T follicular helper cell (primary cell): Measurements from ENCODE around the gene CD24.
"Not testable (repeated sequence)": the region's sequence is repeated elsewhere in the genome, so short reads cannot be mapped to it uniquely, and the experiment has no call there.

Experiments
- DNase-seq: peaks from one replicate; pipeline ENCODE4 v3.0.0-alpha.2; 2020; ENCODE audit warnings: low read depth
- total RNA-seq, 2 experiments: gene quantifications; one replicate each; lab custom pipeline; 2026; lab: John Stamatoyannopoulos, UW

Gene CD24
- 0 to 0.06 reads per million in 2 experiments for total RNA-seq

GRCh38 chr6:106974336-106974998, at the start of gene CD24:
CD24 (minus strand) TSS chr6:106974729; CDS start chr6:106974646, 83 bp downstream.
- no peak for DNase-seq

- no peak for DNase-seq
Observed at GRCh38 chr6:107021446-107022185, 47.1 kb upstream of the CD24 start.

GRCh38 chr6:107020239-107020638, 45.7 kb upstream of the CD24 start:
- DNase-seq, result no peak

- DNase-seq, result not testable (repeated sequence)
Observed at GRCh38 chr6:107019628-107020027, 45.1 kb upstream of the CD24 start.

GRCh38 chr6:107019047-107019446, 44.5 kb upstream of the CD24 start:
- DNase-seq, result no peak

GRCh38 chr6:107009499-107009898, 35.0 kb upstream of the CD24 start:
- DNase-seq, result no peak

- DNase-seq, result peak; percentile 21
Observed at GRCh38 chr6:106997392-106998158, 23.0 kb upstream of the CD24 start.

- DNase-seq, result no peak
Observed at GRCh38 chr6:106995640-106996039, 21.1 kb upstream of the CD24 start.

GRCh38 chr6:106989737-106990136, 15.2 kb upstream of the CD24 start:
- not testable (repeated sequence) for DNase-seq

GRCh38 chr6:106988664-106989063, 14.1 kb upstream of the CD24 start:
- no peak for DNase-seq

- no peak for DNase-seq
Observed at GRCh38 chr6:106981926-106982325, 7.4 kb upstream of the CD24 start.

GRCh38 chr6:106980926-106981325, 6.4 kb upstream of the CD24 start:
- DNase-seq, result no peak

GRCh38 chr6:106979435-106979884, 4.9 kb upstream of the CD24 start:
- DNase-seq, result peak; percentile 59

- no peak for DNase-seq
Observed at GRCh38 chr6:106977246-106977645, 2.7 kb upstream of the CD24 start.

- no peak for DNase-seq
Observed at GRCh38 chr6:106976270-106976669, 1.7 kb upstream of the CD24 start.

- DNase-seq, result no peak
Observed at GRCh38 chr6:106975738-106976064, 1.2 kb upstream of the CD24 start.

GRCh38 chr6:106974999-106975737, 639 bp upstream of the CD24 start:
- no peak for DNase-seq

GRCh38 chr6:106973836-106974335, 643 bp downstream of the CD24 start:
- no peak for DNase-seq

- DNase-seq, result no peak
Observed at GRCh38 chr6:106973018-106973835, 1.3 kb downstream of the CD24 start.

GRCh38 chr6:106972500-106972899, 2.0 kb downstream of the CD24 start:
- DNase-seq, result no peak

- not testable (repeated sequence) for DNase-seq
Observed at GRCh38 chr6:106970769-106971168, 3.8 kb downstream of the CD24 start.
